Measurements from ENCODE around the gene NEAT1.
"Not testable (repeated sequence)": the region's sequence is repeated elsewhere in the genome, so short reads cannot be mapped to it uniquely, and the experiment has no call there.

NEAT1 gene

GRCh38 chr11:65465471-65465870, 42.9 kb downstream of the NEAT1 start:
- H3K4me3 ChIP-seq (ENCODE audit: extremely low read depth, insufficient read depth, low read length, poor library complexity, severe bottlenecking); H3K27ac ChIP-seq (ENCODE audit: low read depth, low read length, severe bottlenecking); H3K9me3 ChIP-seq (ENCODE audit: control insufficient read depth, low read length); H3K36me3 ChIP-seq (ENCODE audit: control insufficient read depth, insufficient read depth, low read length); H3K4me1 ChIP-seq (ENCODE audit: control insufficient read depth, insufficient read depth, low read length, poor library complexity, severe bottlenecking): not testable (repeated sequence)
- 93 to 95% methylated on average over 8 to 13 of the region's 18 CpGs for WGBS, 2 experiments (ENCODE audit: insufficient coverage in 2 of 2)

GRCh38 chr11:65467306-65467705, 44.7 kb downstream of the NEAT1 start:
- not testable (repeated sequence) for H3K36me3 ChIP-seq (ENCODE audit: control insufficient read depth, insufficient read depth, low read length); H3K27ac ChIP-seq (ENCODE audit: low read depth, low read length, severe bottlenecking); H3K9me3 ChIP-seq (ENCODE audit: control insufficient read depth, low read length); H3K4me3 ChIP-seq (ENCODE audit: extremely low read depth, insufficient read depth, low read length, poor library complexity, severe bottlenecking)
- H3K4me1 ChIP-seq (ENCODE audit: control insufficient read depth, insufficient read depth, low read length, poor library complexity, severe bottlenecking) = peaks cover 21% of the 10 kb centered on the region
- WGBS, 2 experiments (ENCODE audit: insufficient coverage in 2 of 2) = 91 to 100% methylated on average over 2 to 4 of the region's 6 CpGs

- Histone ChIP-seq H3K9me3 (ENCODE audit: control insufficient read depth, low read length) (no peaks in the 10 kb centered on the region), H3K27ac (ENCODE audit: low read depth, low read length, severe bottlenecking) (no peak overlapping the region), H3K4me1 (ENCODE audit: control insufficient read depth, insufficient read depth, low read length, poor library complexity, severe bottlenecking) (peaks cover 33% of the 10 kb centered on the region), H3K36me3 (ENCODE audit: control insufficient read depth, insufficient read depth, low read length) (no peaks in the 10 kb centered on the region), H3K4me3 (ENCODE audit: extremely low read depth, insufficient read depth, low read length, poor library complexity, severe bottlenecking) (no peak overlapping the region)
- 13 to 25% methylated on average over 3 of the region's 3 CpGs for WGBS, 2 experiments (ENCODE audit: insufficient coverage in 2 of 2)
Measured at GRCh38 chr11:65468874-65469333, 46.3 kb downstream of the NEAT1 start.

GRCh38 chr11:65470433-65471049, 47.9 kb downstream of the NEAT1 start:
- Histone ChIP-seq H3K27ac (ENCODE audit: low read depth, low read length, severe bottlenecking) (peak overlapping the region; percentile 13), H3K4me3 (ENCODE audit: extremely low read depth, insufficient read depth, low read length, poor library complexity, severe bottlenecking) (no peak overlapping the region), H3K4me1 (ENCODE audit: control insufficient read depth, insufficient read depth, low read length, poor library complexity, severe bottlenecking) (peaks cover 33% of the 10 kb centered on the region), H3K36me3 (ENCODE audit: control insufficient read depth, insufficient read depth, low read length) (no peaks in the 10 kb centered on the region), H3K9me3 (ENCODE audit: control insufficient read depth, low read length) (no peaks in the 10 kb centered on the region)
- 95 to 99% methylated on average over 6 to 7 of the region's 8 CpGs for WGBS, 2 experiments (ENCODE audit: insufficient coverage in 2 of 2)

GRCh38 chr11:65471447-65471891, 48.9 kb downstream of the NEAT1 start:
- Histone ChIP-seq H3K4me1 (ENCODE audit: control insufficient read depth, insufficient read depth, low read length, poor library complexity, severe bottlenecking) (peaks cover 36% of the 10 kb centered on the region), H3K9me3 (ENCODE audit: control insufficient read depth, low read length) (no peaks in the 10 kb centered on the region), H3K27ac (ENCODE audit: low read depth, low read length, severe bottlenecking) (peak overlapping the region; percentile 93), H3K36me3 (ENCODE audit: control insufficient read depth, insufficient read depth, low read length) (no peaks in the 10 kb centered on the region), H3K4me3 (ENCODE audit: extremely low read depth, insufficient read depth, low read length, poor library complexity, severe bottlenecking) (peak overlapping the region; percentile 14)
- 74 to 88% methylated on average over 7 to 8 of the region's 8 CpGs for WGBS, 2 experiments (ENCODE audit: insufficient coverage in 2 of 2)

GRCh38 chr11:65472588-65473277, 50.1 kb downstream of the NEAT1 start:
- Histone ChIP-seq H3K4me1 (ENCODE audit: control insufficient read depth, insufficient read depth, low read length, poor library complexity, severe bottlenecking) (peaks cover 43% of the 10 kb centered on the region), H3K27ac (ENCODE audit: low read depth, low read length, severe bottlenecking) (peak overlapping the region; percentile 93)
- not testable (repeated sequence) for H3K4me3 ChIP-seq (ENCODE audit: extremely low read depth, insufficient read depth, low read length, poor library complexity, severe bottlenecking); H3K36me3 ChIP-seq (ENCODE audit: control insufficient read depth, insufficient read depth, low read length); H3K9me3 ChIP-seq (ENCODE audit: control insufficient read depth, low read length)
- WGBS, 2 experiments (ENCODE audit: insufficient coverage in 2 of 2) = 99 to 100% methylated on average over 2 to 9 of the region's 14 CpGs

GRCh38 chr11:65473278-65473860, 50.8 kb downstream of the NEAT1 start:
- Histone ChIP-seq H3K9me3 (ENCODE audit: control insufficient read depth, low read length) (no peaks in the 10 kb centered on the region), H3K4me3 (ENCODE audit: extremely low read depth, insufficient read depth, low read length, poor library complexity, severe bottlenecking) (no peak overlapping the region), H3K36me3 (ENCODE audit: control insufficient read depth, insufficient read depth, low read length) (no peaks in the 10 kb centered on the region), H3K4me1 (ENCODE audit: control insufficient read depth, insufficient read depth, low read length, poor library complexity, severe bottlenecking) (peaks cover 47% of the 10 kb centered on the region), H3K27ac (ENCODE audit: low read depth, low read length, severe bottlenecking) (peak overlapping the region; percentile 93)
- 80 to 86% methylated on average over 4 of the region's 7 CpGs for WGBS, 2 experiments (ENCODE audit: insufficient coverage in 2 of 2)

- H3K27ac ChIP-seq (ENCODE audit: low read depth, low read length, severe bottlenecking) = no peak overlapping the region
- H3K9me3 ChIP-seq (ENCODE audit: control insufficient read depth, low read length) = no peaks in the 10 kb centered on the region
- no peaks in the 10 kb centered on the region for H3K36me3 ChIP-seq (ENCODE audit: control insufficient read depth, insufficient read depth, low read length)
- 88 to 93% methylated on average over 1 to 3 of the region's 3 CpGs for WGBS, 2 experiments (ENCODE audit: insufficient coverage in 2 of 2)
- peaks cover 62% of the 10 kb centered on the region for H3K4me1 ChIP-seq (ENCODE audit: control insufficient read depth, insufficient read depth, low read length, poor library complexity, severe bottlenecking)
- no peak overlapping the region for H3K4me3 ChIP-seq (ENCODE audit: extremely low read depth, insufficient read depth, low read length, poor library complexity, severe bottlenecking)
Measured at GRCh38 chr11:65474864-65475263, 52.3 kb downstream of the NEAT1 start.

- no peaks in the 10 kb centered on the region for H3K9me3 ChIP-seq (ENCODE audit: control insufficient read depth, low read length)
- H3K4me1 ChIP-seq (ENCODE audit: control insufficient read depth, insufficient read depth, low read length, poor library complexity, severe bottlenecking) = peaks cover 57% of the 10 kb centered on the region
- H3K4me3 ChIP-seq (ENCODE audit: extremely low read depth, insufficient read depth, low read length, poor library complexity, severe bottlenecking) = peak overlapping the region; percentile 69
- H3K27ac ChIP-seq (ENCODE audit: low read depth, low read length, severe bottlenecking) = peak overlapping the region; percentile 97
- 43 to 66% methylated on average over 7 to 8 of the region's 10 CpGs for WGBS, 2 experiments (ENCODE audit: insufficient coverage in 2 of 2)
- H3K36me3 ChIP-seq (ENCODE audit: control insufficient read depth, insufficient read depth, low read length) = no peaks in the 10 kb centered on the region
Measured at GRCh38 chr11:65476632-65477148, 54.1 kb downstream of the NEAT1 start.

GRCh38 chr11:65477149-65477965, 54.8 kb downstream of the NEAT1 start:
- peaks cover 56% of the 10 kb centered on the region for H3K4me1 ChIP-seq (ENCODE audit: control insufficient read depth, insufficient read depth, low read length, poor library complexity, severe bottlenecking)
- 5 to 9% methylated on average over 30 to 45 of the region's 60 CpGs for WGBS, 2 experiments (ENCODE audit: insufficient coverage in 2 of 2)
- H3K9me3 ChIP-seq (ENCODE audit: control insufficient read depth, low read length) = no peaks in the 10 kb centered on the region
- H3K27ac ChIP-seq (ENCODE audit: low read depth, low read length, severe bottlenecking) = peak overlapping the region; percentile 97
- peak overlapping the region; percentile 69 for H3K4me3 ChIP-seq (ENCODE audit: extremely low read depth, insufficient read depth, low read length, poor library complexity, severe bottlenecking)
- H3K36me3 ChIP-seq (ENCODE audit: control insufficient read depth, insufficient read depth, low read length) = no peaks in the 10 kb centered on the region
